GM19099 (cell line): Measurements from ENCODE around the gene FAM149B1.

Experiments used
- POLR2A ChIP-seq: IDR thresholded peaks from 3 replicates; pipeline ENCODE4 v1.6.1; 2011; ENCODE audit warnings: low read depth; ENCODE audit not compliant: insufficient read length; ENCODE audit errors: extremely low read depth

The FAM149B1 gene

GRCh38 chr10:73168465-73168803 lies 515 bp downstream of the FAM149B1 start:
- TF ChIP-seq POLR2A, result no peak

DNA sequence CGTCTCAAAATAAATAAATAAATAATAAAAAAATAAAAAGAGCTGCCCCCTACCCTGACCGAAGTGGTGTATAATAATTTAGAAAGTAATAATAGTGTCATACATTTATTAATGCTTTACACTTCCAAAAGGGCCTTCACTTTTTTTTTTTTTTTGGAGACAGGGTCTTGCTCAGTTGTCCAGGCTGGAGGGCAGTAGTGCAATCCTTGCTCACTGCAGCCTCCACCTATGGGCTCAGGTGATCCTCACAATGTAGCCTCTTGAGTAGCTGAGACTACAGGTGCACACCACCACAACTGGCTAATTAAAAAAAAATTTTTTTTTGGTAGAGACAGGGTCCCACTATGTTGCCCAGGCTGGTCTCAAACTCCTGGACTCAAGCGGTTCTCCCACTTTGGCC lies 1.4 kb downstream of the FAM149B1 start:
- no peak for TF ChIP-seq POLR2A

DNA sequence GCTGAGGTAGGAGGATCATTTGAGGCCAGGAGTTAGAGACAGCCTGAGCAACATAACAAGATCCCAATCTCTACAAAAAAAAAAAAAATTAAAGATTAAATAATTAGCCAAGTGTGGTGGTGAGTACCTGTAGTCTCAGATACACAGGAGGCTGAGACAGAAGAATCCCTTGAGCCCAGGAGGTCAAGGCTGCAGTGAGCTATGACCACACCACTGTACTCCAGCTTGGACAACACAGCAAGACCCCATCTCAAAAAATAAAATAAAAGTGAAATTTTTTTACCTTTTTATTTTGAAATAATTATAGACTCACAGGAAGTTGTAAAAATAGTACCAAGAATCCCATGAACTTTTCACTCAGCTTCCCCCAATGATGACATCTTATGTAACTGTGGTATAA lies 4.9 kb downstream of the FAM149B1 start:
- no peak for TF ChIP-seq POLR2A

DNA sequence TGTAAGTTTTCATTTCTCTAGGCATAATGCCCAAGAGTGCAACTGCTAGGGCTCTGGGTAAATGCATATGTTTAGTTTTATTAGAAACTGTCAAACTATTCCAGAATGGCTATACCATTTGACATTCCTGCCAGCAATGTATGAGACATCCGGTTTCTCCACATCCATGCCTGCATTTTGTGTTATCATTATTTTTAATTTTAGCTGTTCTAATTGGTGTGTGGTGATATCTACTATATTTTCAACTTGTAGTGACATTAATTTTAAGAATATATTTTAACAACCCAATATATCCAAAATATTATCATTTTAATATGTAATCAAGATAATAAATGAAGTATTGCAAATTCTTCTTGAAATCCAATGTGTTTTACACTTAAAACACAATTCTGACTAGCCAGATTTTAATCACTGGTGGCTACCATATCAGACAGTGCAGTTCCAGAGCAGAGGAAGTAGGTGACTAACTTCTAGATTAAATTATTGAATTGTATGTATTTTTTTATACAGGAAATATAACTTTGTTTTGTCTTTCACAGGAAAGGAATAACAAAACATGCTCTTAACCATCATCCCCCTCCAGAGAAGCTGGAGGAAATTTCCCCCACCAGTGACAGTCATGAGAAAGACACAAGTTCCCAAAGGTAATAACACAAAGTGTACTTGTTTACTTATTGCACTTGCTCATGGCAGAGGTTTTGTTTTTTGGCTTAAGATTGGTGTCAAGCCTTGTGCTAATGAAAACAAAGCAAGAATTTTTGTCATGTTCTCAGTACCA lies 6.4 kb downstream of the FAM149B1 start:
- no peak for TF ChIP-seq POLR2A

- no peak for TF ChIP-seq POLR2A
Measured at GRCh38 chr10:73182568-73182967, 14.6 kb downstream of the FAM149B1 start.

DNA sequence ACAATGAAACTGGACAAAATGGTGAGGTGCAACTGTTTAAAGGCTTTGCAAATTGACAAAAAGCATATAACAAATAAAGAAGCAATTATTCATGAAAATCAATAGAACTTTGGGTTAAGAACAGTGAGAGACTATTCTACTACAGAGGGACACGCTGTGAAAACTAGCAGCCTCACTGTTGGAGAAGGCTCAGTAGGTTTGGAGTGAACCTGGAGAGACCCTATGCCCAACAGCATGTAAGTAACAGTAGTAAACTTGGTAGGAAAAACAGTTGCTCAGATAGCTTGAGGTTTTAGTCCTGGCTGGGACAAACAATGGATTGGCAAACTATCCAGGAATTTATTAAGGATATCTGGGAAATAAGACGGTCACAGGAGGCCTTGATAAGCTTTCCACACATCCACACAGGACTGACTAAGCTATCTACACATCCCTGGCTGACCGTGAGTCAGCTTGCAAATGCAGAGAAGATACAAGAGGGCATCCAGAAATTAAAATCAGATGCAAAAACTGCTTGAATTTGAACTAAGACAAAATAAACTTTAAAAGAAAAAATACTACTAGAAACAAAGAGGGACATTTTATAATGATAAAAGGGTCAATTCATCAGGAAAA lies 15.9 kb downstream of the FAM149B1 start:
- TF ChIP-seq POLR2A, result no peak

GRCh38 chr10:73186266-73186665 lies 18.3 kb downstream of the FAM149B1 start:
- TF ChIP-seq POLR2A, result no peak

GRCh38 chr10:73190188-73190587 lies 22.3 kb downstream of the FAM149B1 start:
- TF ChIP-seq POLR2A, result no peak

- TF ChIP-seq POLR2A, result no peak
Measured at GRCh38 chr10:73205081-73205480, 37.2 kb downstream of the FAM149B1 start.

- no peak for TF ChIP-seq POLR2A
Measured at GRCh38 chr10:73205890-73206289, 38.0 kb downstream of the FAM149B1 start.

GRCh38 chr10:73206385-73206784 lies 38.5 kb downstream of the FAM149B1 start:
- TF ChIP-seq POLR2A, result no peak

- TF ChIP-seq POLR2A, result no peak
Measured at GRCh38 chr10:73207883-73208282, 40.0 kb downstream of the FAM149B1 start.

GRCh38 chr10:73209705-73210104 lies 41.8 kb downstream of the FAM149B1 start:
- TF ChIP-seq POLR2A, result no peak

GRCh38 chr10:73210395-73211105 lies 42.6 kb downstream of the FAM149B1 start:
- TF ChIP-seq POLR2A, result no peak

GRCh38 chr10:73211106-73211811 lies 43.3 kb downstream of the FAM149B1 start:
- TF ChIP-seq POLR2A, result no peak
